NCI-H146 treated with DMSO at 0.1 percent for 48 hours (cell line): ENCODE results near the gene ITPRIP.

Experiments
- DNase-seq: peaks from one replicate; lab custom pipeline; 2025; ENCODE audit not compliant: unreplicated experiment; lab: John Stamatoyannopoulos, UW

The ITPRIP gene

DNA sequence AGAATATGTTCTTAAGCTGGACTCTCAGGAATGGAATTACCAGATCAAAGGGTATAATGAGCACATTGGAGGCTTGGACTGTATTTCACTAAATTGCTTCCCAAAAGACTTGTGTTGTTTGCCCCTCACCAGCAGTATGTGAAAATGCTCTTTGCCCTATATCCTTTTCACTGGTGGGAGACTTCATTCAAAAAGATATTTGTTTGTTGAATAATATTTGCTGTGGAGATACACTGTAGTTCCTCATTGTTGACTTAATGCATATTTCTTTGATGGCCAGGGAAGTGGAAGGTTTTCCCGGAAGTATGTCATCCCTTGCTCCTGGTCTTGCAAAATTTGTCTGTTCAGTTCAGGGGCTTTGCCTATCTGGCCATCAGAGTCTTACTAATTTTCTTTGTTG lies 49.9 kb downstream of the ITPRIP start:
- DNase-seq: no peak

DNA sequence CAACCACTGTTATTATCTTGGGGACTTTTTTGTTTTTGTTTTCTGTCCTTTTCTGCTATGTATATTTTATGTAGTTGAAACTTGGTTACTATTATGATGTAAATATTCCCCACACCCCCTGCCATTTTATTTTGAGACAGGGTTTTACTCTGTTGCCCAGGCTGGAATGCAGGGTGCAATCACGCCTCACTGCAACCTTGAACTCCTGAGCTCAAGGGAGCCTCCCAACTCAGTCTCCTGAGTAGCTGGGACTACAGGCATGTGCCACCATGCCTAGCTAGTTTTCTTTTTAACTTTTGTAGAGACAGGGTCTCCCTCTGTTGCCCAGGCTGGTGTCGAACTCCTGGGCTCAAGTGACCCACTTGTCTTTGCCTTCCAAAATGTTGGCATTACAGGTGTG lies 51.3 kb downstream of the ITPRIP start:
- DNase-seq: no peak

DNA sequence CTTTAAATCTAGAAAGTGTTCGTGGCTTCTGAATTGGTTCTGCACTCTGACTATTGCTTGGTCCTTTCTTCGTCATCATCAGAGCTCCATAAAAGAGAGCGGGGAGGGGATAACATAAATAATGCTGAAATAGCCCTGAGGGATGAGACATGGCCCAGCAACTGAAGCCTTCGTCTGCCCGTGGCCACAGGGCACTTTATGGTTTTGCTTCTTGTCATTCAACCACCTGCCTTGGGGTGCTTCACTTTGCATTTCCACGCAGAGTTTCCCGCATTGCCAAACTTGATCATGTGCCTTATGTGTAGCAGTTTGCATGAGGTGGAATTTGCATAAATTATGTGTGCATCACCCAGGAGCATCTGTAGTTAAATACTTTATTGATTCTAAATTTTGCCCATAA lies 53.4 kb downstream of the ITPRIP start:
- no peak for DNase-seq

DNA sequence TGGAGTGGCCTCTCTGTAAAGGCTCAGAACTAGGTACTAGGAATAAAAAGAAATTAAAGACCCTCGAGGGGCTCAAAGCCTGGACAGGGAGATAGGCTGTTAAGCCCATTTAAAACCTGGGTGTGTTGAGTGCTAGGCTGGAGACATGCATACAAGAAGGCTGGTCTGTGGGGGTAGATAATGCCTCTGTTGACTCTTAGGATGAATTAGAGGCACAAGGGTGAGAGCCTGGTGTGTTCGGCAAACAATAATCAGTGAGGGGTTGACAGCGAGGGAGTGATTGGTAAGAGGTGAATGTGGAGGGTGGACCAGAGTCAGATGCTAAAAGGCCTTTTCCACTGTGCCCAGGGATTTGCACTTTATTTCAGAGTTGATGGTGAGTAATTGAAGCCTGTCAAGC lies 56.6 kb downstream of the ITPRIP start:
- DNase-seq: peak; percentile 69

DNA sequence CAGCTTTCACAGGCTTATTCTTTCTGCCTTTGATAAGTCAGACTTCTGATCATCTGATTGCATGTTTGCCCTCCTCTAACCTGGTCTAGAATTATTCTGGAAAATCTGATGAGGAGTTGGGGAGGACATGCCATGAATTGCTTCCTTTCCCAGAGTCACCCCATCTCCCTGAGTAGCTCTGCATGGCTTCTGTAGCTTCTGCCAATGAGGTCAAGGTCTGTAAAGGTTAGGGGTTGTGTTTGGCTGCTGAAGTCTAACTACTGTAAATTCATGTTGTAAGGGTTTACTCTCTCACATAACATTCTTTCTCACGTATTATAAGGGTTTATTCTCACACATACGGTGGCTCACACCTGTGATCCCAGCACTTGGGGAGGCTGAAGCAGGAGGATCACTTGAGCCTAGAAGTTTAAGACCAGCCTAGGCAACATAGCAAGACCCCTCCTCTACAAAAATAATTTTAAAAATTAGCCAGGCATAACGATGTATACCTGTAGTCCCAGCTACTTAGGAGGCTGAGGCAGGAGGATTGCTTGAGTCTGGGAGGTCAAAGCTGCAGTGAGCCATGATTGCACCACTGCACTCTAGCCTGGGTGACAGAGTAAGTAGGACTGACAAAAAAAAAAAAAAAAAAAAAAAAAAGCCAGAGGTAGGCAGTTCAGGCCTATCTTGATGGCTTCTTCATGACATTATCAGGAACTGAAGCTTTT lies 58.6 kb downstream of the ITPRIP start:
- no peak for DNase-seq

DNA sequence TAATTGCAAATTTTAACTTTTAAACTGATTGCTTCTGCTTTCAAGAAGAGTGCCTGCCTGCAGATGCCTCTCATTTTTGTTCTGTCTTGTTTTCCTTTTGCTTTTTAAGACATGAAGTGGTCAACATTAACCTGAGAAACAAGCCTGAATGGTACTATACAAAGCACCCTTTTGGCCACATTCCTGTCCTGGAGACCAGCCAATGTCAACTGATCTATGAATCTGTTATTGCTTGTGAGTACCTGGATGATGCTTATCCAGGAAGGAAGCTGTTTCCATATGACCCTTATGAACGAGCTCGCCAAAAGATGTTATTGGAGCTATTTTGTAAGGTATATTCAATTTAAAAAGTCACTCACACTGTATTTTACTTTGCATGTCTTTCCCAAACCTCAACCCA lies 60.5 kb downstream of the ITPRIP start:
- no peak for DNase-seq

DNA sequence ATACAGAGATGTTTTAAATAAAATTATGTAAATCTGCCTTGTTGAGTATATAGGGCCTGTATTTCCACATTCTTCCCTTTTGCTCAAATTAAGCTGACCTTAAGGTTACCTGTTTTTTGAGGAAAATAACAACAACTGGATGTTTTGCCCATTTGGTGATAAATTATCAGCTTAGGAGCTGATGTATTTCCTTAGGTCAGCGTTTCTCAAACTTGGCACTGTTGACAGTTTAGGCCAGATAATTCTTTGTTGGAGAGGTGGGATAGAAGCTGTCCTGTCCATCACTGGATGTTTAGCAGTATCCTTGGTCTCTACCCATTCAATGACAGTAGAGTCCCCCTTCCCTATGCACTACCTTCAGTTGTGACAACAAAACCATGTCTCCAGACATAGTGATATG lies 62.1 kb downstream of the ITPRIP start:
- DNase-seq: no peak

DNA sequence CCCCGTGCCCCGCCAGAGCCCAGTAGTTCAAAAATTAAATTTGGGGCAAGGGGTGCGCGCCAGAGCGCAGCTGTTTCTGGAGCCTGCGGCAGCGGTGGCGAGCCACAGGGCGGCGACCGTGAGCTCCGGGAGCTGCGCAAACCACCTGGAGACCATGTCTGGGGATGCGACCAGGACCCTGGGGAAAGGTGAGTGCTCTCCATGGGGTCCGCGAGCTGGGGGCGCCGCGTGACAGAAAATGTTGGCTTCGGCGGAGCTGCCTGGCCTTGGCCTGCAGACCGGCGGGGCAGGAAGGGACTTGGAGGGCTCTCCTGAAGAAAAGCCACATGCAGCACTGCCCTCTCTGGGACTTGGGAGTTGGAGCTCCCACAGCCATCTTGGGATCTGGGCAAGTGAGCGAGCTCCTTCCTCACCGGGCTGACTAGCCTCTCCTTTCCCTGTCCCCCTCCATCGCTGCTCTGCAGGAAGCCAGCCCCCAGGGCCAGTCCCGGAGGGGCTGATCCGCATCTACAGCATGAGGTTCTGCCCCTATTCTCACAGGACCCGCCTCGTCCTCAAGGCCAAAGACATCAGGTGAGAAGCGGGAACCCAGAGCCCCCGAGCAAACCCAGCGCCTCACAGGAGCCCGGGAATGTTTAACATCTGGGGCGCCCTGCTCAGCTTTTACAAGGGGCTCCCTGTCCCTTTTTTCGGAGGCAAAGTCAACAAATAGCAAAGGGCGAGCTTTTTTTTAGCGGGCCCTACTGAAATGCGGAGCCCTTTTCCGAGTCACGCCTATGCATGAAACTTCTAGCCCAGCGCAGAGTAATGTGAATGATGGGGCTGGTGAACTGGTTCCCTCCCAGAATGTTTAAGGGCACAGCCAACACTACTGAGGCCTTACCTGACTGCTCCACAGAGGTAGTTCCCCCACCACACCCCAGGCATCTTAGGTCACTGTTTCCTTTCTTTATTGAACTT lies 63.2 kb downstream of the ITPRIP start:
- DNase-seq: peak; percentile 73

DNA sequence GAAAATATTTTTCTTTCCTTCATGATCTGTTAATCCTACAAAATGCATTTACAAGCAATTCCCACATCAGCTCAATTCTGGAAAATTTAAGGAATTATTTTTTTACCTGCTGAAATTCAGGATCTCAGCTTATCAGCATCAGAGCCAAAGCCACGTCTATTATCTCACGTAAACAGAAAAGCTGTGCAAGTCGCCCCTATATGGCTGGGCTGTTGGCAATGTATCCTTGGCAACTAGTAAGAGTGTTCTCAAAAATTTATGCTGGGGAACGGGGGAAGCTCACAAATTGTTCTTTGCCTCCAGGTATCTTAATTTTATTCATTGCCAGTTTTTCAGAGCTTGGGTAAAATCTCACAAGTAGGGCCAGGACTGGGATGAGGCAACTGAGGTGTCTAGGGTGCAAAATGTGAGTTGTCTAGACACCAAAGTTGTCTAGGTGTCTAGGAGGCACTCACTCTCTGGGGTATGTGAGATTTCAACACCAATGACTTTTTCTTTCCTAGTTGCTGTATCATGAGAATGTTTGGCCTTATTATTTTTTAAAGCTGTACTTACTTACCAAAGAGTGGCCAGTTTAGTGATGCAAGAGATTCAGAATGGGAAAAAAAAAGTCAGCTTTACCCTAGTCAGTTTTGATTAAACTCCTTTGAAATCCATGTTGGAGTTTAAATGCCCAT lies 64.2 kb downstream of the ITPRIP start:
- no peak for DNase-seq

DNA sequence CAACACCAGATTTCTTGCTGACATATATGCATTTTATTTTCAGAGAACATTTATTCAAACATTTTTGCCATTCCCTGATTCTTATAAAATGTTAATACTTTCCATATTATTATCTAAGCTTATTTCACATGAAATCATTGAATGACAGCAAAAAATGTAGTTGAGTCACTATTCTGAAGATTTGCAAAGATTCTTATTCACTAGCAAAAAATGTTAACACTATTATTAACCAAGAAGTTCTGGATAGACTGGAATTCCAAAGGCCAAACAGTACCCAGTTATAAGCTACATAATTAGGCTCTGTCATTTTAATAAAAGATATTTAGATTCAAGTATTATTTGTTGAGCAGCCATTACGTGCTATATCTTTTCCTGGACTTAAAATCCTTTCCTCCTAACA lies 65.0 kb downstream of the ITPRIP start:
- DNase-seq: no peak

DNA sequence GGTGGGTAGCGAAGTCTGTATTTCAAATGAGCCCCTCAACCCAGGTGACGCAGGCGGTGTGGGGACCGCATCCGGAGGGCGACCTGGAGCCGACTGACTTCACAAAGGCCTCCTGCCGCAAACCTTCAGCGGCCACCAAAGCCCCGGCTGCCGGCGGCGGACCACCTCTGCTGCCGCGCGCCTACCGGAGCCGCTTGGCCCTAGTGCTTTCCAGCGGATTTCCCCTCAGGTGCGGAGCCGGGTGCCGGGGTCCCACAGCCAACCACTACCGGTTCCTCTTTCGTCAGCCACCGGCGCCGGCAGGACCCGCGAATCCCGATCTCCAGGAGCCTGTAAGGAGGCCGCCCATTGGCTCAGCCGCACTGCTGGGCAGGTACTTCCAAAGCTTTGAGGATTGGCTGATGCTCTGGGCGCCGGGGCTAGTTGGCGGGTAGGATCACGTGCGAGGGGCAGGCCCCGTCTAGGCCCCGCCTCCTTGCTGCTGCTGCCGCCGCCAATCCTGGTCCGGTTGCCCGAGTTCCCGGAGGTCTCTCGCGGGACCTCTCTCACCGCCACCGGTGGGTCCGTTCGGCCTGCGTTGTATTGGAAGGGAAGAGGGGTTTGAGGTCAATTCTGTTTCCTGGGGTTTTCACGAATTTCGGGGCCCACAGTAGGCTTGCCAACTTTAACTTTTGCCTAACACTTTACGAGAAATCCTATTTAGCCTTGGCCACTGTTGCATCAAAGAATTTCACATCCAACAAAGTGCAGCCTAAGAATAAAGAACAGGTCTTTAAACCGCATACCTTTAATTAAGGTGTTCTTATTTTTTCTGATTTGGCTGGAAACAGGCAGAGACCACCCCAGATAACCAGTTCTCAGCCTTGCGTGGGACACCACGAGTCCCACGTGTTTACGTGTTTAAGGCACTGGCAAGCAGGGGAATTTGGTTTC lies 69.3 kb downstream of the ITPRIP start, which contains the start of gene GSTO2:
TSS of gene GSTO2 (plus strand) at position 472 of the 933 bp plus-strand sequence. CDS start 5,732 bp downstream, outside the sequence.
- peak; percentile 95 for DNase-seq

DNA sequence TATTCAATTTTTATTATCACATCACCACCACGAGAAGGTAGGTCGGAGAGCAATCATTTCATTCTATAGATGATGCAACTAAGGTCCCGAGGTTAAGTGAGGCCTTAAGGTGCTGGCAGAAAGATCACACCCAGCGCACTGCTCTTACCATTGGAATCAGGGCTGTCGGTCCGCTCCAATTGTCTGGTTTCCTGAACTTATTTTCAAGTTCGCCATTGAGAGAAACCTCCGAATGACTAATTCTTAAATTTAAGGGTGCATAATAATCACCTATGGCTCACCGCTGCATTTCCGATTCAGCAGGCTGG lies 69.9 kb downstream of the ITPRIP start:
- no peak for DNase-seq

DNA sequence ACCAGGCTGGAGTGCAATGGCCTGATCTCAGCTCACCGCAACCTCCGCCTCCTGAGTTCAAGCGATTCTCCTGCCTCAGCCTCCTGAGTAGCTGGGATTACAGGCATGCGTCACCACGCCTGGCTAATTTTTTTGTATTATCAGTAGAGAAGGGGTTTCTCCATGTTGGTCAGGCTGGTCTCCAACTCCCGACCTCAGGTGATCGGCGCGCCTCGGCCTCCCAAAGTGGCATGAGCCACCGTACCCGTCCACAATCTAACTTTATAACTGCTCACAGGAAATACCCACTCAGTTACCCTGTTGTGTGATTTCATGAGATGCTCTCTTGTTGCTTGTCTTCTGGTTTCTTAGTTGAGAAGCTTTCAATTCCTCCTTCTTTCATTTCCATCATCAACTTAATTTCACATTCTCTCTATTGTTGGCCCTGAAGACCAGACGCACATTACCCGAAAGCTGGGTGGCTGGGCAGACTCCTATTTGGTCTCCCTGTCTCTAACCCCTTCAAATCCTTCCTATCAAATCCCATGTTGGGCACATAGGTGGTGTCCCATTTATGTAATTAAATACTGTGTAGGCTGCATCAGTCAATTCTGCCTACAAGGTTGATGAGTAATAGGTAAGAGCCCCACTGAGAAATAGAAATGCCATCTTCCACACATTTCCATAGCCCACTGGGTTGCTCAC lies 70.4 kb downstream of the ITPRIP start:
- no peak for DNase-seq

DNA sequence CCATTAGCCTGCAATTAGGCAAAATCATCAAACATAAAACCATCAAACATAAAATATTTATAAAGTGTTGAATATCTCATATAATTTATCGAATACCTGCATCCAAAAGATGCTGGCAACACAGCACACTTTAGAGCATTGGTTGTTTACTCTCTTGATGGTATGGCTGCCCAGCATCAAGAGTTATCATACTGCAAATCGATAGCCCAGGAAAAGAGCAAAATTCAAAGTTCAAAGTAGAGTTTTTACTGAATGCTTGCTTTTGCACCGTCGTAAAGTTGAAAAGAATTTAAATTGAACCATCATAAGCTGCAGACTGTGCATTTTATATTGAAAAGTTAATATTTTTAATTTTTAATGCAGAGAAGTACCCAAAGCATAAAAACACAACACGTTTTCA lies 73.5 kb downstream of the ITPRIP start:
- no peak for DNase-seq

DNA sequence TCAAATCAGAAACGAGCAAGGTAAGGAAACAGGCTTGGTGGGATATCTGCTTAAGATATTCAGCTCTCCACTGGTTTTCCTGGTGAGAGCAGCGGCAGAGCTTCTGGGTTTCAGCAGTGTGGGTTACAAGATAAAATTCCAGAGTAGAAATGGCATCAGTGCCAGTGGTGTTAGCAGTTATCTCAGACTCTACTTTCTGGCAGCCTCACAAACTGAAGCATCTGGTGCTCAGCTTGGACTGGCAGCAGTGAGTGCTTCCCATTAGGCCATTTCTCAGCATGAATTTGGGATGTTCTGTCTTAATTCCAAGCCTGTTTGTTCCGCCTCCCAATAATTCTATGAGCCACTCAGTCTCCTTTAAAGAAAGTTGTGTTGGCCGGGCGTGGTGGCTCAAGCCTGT lies 76.2 kb downstream of the ITPRIP start:
- DNase-seq: no peak

DNA sequence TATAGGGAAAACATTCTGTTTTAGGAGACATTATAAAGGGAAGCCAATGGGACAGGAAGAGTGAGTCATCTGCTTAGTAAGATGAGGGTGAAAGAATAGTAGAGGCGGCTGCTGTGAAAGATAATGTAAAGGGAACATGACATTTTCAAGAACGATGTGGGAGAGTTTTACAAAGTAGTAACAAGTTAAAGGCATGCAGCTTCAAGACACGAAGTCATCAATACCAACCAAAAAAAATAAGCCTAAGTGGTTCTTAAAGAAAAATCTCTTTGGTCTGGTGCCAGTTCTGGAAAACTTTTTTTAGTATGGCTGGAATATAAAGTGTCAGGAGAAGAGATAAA lies 77.5 kb downstream of the ITPRIP start:
- DNase-seq: no peak

DNA sequence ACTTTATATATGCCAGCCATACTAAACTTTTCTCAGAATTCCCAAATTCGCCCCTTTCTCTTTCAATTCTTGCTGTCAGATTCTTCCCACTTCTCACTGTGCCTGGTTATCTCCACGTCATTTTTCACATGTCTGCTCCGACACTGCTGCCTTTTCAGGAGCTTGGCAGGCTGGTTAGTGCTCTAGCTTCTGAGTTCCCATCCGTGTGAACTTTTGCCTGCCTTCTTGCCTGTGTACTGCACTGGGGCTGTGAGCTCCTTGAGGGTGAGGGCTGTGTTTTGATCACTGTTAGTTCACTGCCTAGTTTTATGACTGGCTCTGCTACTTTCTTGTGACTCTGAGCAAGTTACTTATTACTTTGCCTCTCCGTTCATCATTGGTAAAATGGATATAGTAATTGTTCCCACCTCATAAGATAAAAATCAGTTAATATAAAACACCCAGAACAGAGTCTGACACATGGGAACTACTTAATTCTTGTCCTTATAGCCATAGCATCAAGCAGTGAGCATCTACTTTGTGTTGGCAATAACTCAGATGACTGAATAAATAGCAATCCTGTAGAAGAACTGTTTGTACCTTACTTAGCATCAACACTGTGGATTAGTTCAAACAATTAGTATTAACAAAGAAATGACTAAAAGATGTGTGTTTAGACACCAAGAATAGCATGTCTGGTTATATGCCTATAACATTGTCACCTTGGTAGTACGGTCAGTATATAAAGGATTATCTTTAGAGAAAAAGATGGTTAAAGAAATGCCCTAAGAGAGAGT lies 78.1 kb downstream of the ITPRIP start:
- DNase-seq: no peak
